GM23248 (cell line): ENCODE results near the gene KLHL36. TPM values are rescaled to one million over a fixed set of nuclear protein-coding genes. Genes with fewer than 3 reads are reported as not detected.
"Not testable (repeated sequence)": the region's sequence is repeated elsewhere in the genome, so short reads cannot be mapped to it uniquely, and the experiment has no call there.

Source experiments
- DNase-seq: peaks from one replicate; pipeline ENCODE4 v3.0.0-alpha.2; 2015
- H2AFZ ChIP-seq: fragments of 200-600 bp; sonication (generic); 2 replicates; pipeline ENCODE4 v1.6.1; 2016; ENCODE audit warnings: antibody characterized with exemption
- H3F3A ChIP-seq: fragments of 200-600 bp; sonication (generic); 2 replicates; pipeline ENCODE4 v1.6.1; 2016; ENCODE audit warnings: mild to moderate bottlenecking, antibody characterized with exemption, mixed run types; ENCODE audit not compliant: insufficient read depth
- H3K27ac ChIP-seq: fragments of 200-600 bp; sonication (generic); 2 replicates; pipeline ENCODE4 v1.5.1; 2016; ENCODE audit warnings: mild to moderate bottlenecking
- H3K27me3 ChIP-seq: fragments of 200-600 bp; sonication (generic); replicated peaks from 2 replicates; pipeline ENCODE4 v1.6.1; 2016; ENCODE audit warnings: mild to moderate bottlenecking; ENCODE audit not compliant: insufficient read depth
- H3K36me3 ChIP-seq: fragments of 200-600 bp; sonication (generic); 2 replicates; pipeline ENCODE4 v1.6.1; 2016; ENCODE audit warnings: low read depth, mild to moderate bottlenecking
- H3K4me1 ChIP-seq: fragments of 200-600 bp; sonication (generic); 2 replicates; pipeline ENCODE4 v1.6.1; 2016; ENCODE audit warnings: mild to moderate bottlenecking; ENCODE audit not compliant: insufficient read depth
- H3K4me2 ChIP-seq: fragments of 200-600 bp; sonication (generic); one replicate; pipeline ENCODE4 v1.6.1; 2016; ENCODE audit warnings: mild to moderate bottlenecking; ENCODE audit not compliant: unreplicated experiment
- H3K4me3 ChIP-seq: fragments of 200-600 bp; sonication (generic); 2 replicates; pipeline ENCODE4 v1.5.1; 2016; ENCODE audit warnings: mild to moderate bottlenecking
- H3K79me2 ChIP-seq: fragments of 200-600 bp; sonication (generic); 2 replicates; pipeline ENCODE4 v1.6.1; 2016; ENCODE audit warnings: mild to moderate bottlenecking; ENCODE audit not compliant: insufficient read depth
- H3K9ac ChIP-seq: fragments of 200-600 bp; sonication (generic); 2 replicates; pipeline ENCODE4 v1.6.1; 2016; ENCODE audit warnings: mild to moderate bottlenecking
- H3K9me2 ChIP-seq: fragments of 200-600 bp; sonication (generic); 2 replicates; pipeline ENCODE4 v1.6.1; 2016; ENCODE audit warnings: mixed run types, mild to moderate bottlenecking, moderate library complexity; ENCODE audit not compliant: insufficient read depth
- H3K9me3 ChIP-seq: fragments of 200-600 bp; sonication (generic); one replicate; pipeline ENCODE4 v1.6.1; 2017; ENCODE audit warnings: low read depth
- H4K20me1 ChIP-seq: fragments of 200-600 bp; sonication (generic); 2 replicates; pipeline ENCODE4 v1.6.0; 2016; ENCODE audit not compliant: insufficient read depth
- EZH2 ChIP-seq: fragments of 200-600 bp; sonication (generic); IDR thresholded peaks from 2 replicates; pipeline ENCODE4 v1.6.1; 2018; ENCODE audit warnings: antibody characterized with exemption, mild to moderate bottlenecking; ENCODE audit not compliant: insufficient read depth, poor library complexity, severe bottlenecking
- EZH2phosphoT487 ChIP-seq: fragments of 200-600 bp; sonication (generic); IDR thresholded peaks from 2 replicates; pipeline ENCODE4 v1.6.1; 2018; ENCODE audit warnings: antibody characterized with exemption, moderate library complexity, mild to moderate bottlenecking, low read depth; ENCODE audit not compliant: insufficient read depth
- WGBS, 2 experiments: methylation state at CpG; one replicate each; pipeline ENCODE4 v1.1.6; 2015 to 2017; ENCODE audit warnings: low lambda C conversion rate in 2 of 2, low coverage in 1 of 2; ENCODE audit errors: missing lambda C conversion rate in 2 of 2; 5-methylcytosine and 5-hydroxymethylcytosine counted together
- in situ Hi-C: fragments of 300-500 bp; cut with MboI; formaldehyde crosslinking; loops from 2 replicates; pipeline ENCODE4 v1.15.0; 2020
- polyA plus RNA-seq: library from polyadenylated mRNA; unstranded; fragments of >200 nt; fragmentation: Nextera tagmentation; extraction: Ambion mirVana; gene quantifications from 2 replicates; pipeline ENCODE4 v1.2.1, GENCODE V29; 2016
- total RNA-seq: library from RNA; depleted of rRNA; stranded (reverse); fragments of >200 nt; shearing (Covaris generic); gene quantifications from 2 replicates; pipeline ENCODE4 v1.2.3, GENCODE V29; 2014

Gene KLHL36
- total and polyA plus RNA-seq, 2 experiments from 2014 or later, result 18.1 to 83.9 TPM

DNA sequence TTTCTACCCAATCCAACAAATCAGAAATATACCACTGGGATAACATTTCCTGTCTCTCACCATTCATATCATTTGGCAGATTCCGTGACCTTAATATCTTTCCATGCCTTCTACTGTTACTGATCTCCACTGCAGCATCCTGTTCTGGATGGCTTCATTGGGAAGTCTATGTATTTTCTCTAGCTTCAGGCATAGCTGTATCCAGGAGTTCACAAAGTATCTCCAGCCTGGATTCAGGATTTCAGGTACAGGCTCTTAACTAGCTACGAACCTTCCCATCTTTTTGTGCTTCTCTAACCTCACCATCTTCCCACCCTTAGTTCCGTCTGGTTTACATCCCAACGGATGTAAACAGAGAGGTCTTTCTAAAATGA lies 36.3 kb downstream of the KLHL36 start:
- in situ Hi-C loops, result no loop called here
- no peak for TF ChIP-seq EZH2phosphoT487
- TF ChIP-seq EZH2, result no peak
- no peak overlapping the region for H3K4me2 ChIP-seq
- no peak overlapping the region for H3K27ac ChIP-seq
- H3K9me3 ChIP-seq, result no peaks in the 10 kb centered on the region
- no peak overlapping the region for H3K4me3 ChIP-seq
- no peaks in the 10 kb centered on the region for H4K20me1 ChIP-seq
- WGBS, 2 experiments, result 93 to 100% methylated on average over 4 of the region's 4 CpGs
- H3F3A ChIP-seq, result peaks cover 26% of the 10 kb centered on the region
- H3K9ac ChIP-seq, result no peak overlapping the region
- H3K36me3 ChIP-seq, result no peaks in the 10 kb centered on the region
- no peaks in the 10 kb centered on the region for H3K9me2 ChIP-seq
- no peaks in the 10 kb centered on the region for H3K27me3 ChIP-seq
- no peak overlapping the region for H2AFZ ChIP-seq
- no peaks in the 10 kb centered on the region for H3K79me2 ChIP-seq
- no peak for DNase-seq
- peaks cover 24% of the 10 kb centered on the region for H3K4me1 ChIP-seq

DNA sequence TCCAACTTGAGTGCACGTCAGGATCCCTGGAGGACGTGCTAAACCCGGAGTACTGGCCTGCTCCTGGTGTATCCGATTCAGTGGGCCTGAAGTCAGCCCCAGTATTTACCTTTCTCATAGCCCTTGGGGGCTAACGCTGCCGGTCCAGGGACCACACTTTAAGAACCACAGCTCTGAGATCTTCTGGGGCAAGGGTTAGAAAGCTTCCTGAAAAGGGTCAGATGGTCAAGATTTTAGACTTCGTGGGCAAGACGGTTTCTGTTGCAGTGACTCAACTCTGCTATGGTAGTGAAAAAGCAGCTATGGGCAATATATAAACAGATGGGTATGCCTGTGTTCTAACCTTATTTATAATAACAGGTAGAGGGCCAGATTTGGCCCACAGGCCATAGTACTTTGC lies 36.9 kb downstream of the KLHL36 start:
- no peak overlapping the region for H3K9ac ChIP-seq
- H3K4me2 ChIP-seq, result no peak overlapping the region
- no peak for DNase-seq
- peaks cover 32% of the 10 kb centered on the region for H3F3A ChIP-seq
- no peaks in the 10 kb centered on the region for H3K9me2 ChIP-seq
- 89 to 93% methylated on average over 8 of the region's 8 CpGs for WGBS, 2 experiments
- H2AFZ ChIP-seq, result no peak overlapping the region
- H3K36me3 ChIP-seq, result no peaks in the 10 kb centered on the region
- H3K4me1 ChIP-seq, result peaks cover 31% of the 10 kb centered on the region
- no peak overlapping the region for H3K4me3 ChIP-seq
- TF ChIP-seq EZH2phosphoT487, result no peak
- TF ChIP-seq EZH2, result no peak
- H4K20me1 ChIP-seq, result no peaks in the 10 kb centered on the region
- H3K9me3 ChIP-seq, result no peaks in the 10 kb centered on the region
- no peaks in the 10 kb centered on the region for H3K79me2 ChIP-seq
- H3K27me3 ChIP-seq, result no peaks in the 10 kb centered on the region
- H3K27ac ChIP-seq, result no peak overlapping the region
- in situ Hi-C loops, result no loop called here

DNA sequence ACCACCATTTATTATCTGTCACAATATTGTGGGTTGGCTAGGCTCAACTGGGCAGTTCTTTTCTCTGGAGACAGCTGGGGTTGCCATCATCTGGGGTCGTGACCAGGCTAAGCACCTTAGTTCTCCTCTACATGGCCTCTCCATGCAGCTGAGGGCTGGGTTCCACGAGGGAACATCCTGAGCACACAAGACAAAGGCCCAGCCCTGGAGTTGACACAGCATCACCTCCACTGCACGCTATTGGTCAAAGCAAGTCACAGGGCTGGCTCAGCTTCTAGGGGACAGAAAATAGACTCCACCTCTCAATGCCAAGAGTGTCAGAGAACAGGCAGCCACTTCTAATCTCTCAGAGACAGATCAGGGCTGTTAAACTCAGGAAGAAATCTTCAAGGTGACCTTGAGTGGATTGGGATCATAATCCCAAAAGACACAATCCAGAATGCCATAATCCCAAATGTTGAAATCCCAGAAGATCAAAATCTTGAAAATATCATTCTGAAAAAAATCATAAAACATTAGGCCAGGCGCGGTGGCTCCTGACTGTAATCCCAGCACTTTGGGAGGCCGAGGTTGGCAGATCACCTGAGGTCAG lies 38.5 kb downstream of the KLHL36 start:
- H3F3A ChIP-seq, result peaks cover 42% of the 10 kb centered on the region
- in situ Hi-C loops, result no loop called here
- peaks cover 38% of the 10 kb centered on the region for H3K4me1 ChIP-seq
- H3K79me2 ChIP-seq, result no peaks in the 10 kb centered on the region
- WGBS, 2 experiments, result 80 to 83% methylated on average over 6 of the region's 6 CpGs
- no peak overlapping the region for H3K9ac ChIP-seq
- TF ChIP-seq EZH2phosphoT487, result no peak
- TF ChIP-seq EZH2, result no peak
- no peak for DNase-seq
- H3K4me2 ChIP-seq, result no peak overlapping the region
- H3K27me3 ChIP-seq, result no peaks in the 10 kb centered on the region
- H3K27ac ChIP-seq, result peak overlapping the region; percentile 70
- H2AFZ ChIP-seq, result no peak overlapping the region
- no peak overlapping the region for H3K4me3 ChIP-seq
- no peaks in the 10 kb centered on the region for H3K36me3 ChIP-seq
- H3K9me2 ChIP-seq, result no peaks in the 10 kb centered on the region
- H4K20me1 ChIP-seq, result no peaks in the 10 kb centered on the region
- H3K9me3 ChIP-seq, result no peaks in the 10 kb centered on the region

- WGBS, 2 experiments, result 26% methylated on average over 6 of the region's 6 CpGs
- H3K4me2 ChIP-seq, result peak overlapping the region; percentile 38
- no peaks in the 10 kb centered on the region for H3K79me2 ChIP-seq
- H3K9me3 ChIP-seq, result no peaks in the 10 kb centered on the region
- peaks cover 42% of the 10 kb centered on the region for H3F3A ChIP-seq
- peak; percentile 95 for DNase-seq
- TF ChIP-seq EZH2 (no peak), EZH2phosphoT487 (no peak)
- H3K9ac ChIP-seq, result no peak overlapping the region
- H3K27ac ChIP-seq, result peak overlapping the region; percentile 70
- H3K36me3 ChIP-seq, result no peaks in the 10 kb centered on the region
- H3K4me3 ChIP-seq, result no peak overlapping the region
- in situ Hi-C loops, result no loop called here
- H2AFZ ChIP-seq, result no peak overlapping the region
- H3K27me3 ChIP-seq, result no peaks in the 10 kb centered on the region
- H3K4me1 ChIP-seq, result peaks cover 38% of the 10 kb centered on the region
- H4K20me1 ChIP-seq, result no peaks in the 10 kb centered on the region
- H3K9me2 ChIP-seq, result no peaks in the 10 kb centered on the region
These were observed 39.4 kb downstream of the KLHL36 start for GRCh38 chr16:84687715-84688114.

GRCh38 chr16:84688163-84688562 lies 39.9 kb downstream of the KLHL36 start:
- not testable (repeated sequence) for H3K36me3 ChIP-seq, H3K4me2 ChIP-seq, DNase-seq

More at GRCh38 chr16:84688163-84688562, 39.9 kb downstream of the KLHL36 start:
- H2AFZ ChIP-seq, H3K9me2 ChIP-seq, H3K4me3 ChIP-seq, in situ Hi-C loops, H3K79me2 ChIP-seq, H3K9me3 ChIP-seq, H4K20me1 ChIP-seq, H3K27me3 ChIP-seq, H3K9ac ChIP-seq: not testable (repeated sequence)
- Histone ChIP-seq H3K27ac (peak overlapping the region; percentile 70), H3K4me1 (peaks cover 38% of the 10 kb centered on the region), H3F3A (peaks cover 42% of the 10 kb centered on the region)
- 97 to 98% methylated on average over 4 of the region's 4 CpGs for WGBS, 2 experiments
